DND-41 (cell line): ENCODE measurements around the gene CENPO.

Source experiments
- ATAC-seq: fragments of 200-7000 bp; cut with Tn5 transposase; 3 replicates; pipeline ENCODE4 v1.9.1; 2021; ENCODE audit warnings: low read depth; ENCODE audit not compliant: insufficient read depth
- DNase-seq: peaks from one replicate; pipeline ENCODE4 v3.0.0-alpha.2; 2020
- H2AFZ ChIP-seq: 2 replicates; pipeline ENCODE4 v1.6.0; 2012; ENCODE audit warnings: low read depth, low read length
- H3K27ac ChIP-seq: 2 replicates; pipeline ENCODE4 v1.5.1; 2012; ENCODE audit warnings: low read length, inconsistent platforms
- H3K27me3 ChIP-seq: fragments of 200-600 bp; sonication (generic); 2 replicates; pipeline ENCODE4 v1.6.0; 2012; ENCODE audit warnings: low read length, mild to moderate bottlenecking, inconsistent platforms; ENCODE audit not compliant: insufficient read depth, poor library complexity
- H3K36me3 ChIP-seq: 2 replicates; pipeline ENCODE4 v1.5.1; 2012; ENCODE audit warnings: low read length, inconsistent platforms; ENCODE audit not compliant: insufficient read depth
- H3K4me1 ChIP-seq: 2 replicates; pipeline ENCODE4 v1.5.1; 2012; ENCODE audit warnings: mild to moderate bottlenecking, low read length; ENCODE audit not compliant: insufficient read depth
- H3K4me2 ChIP-seq: 2 replicates; pipeline ENCODE4 v1.6.0; 2012; ENCODE audit warnings: mild to moderate bottlenecking, moderate library complexity, low read length, inconsistent platforms; ENCODE audit not compliant: insufficient read depth
- H3K4me3 ChIP-seq, 2 experiments: fragments of 200-600 bp in 1 of 2; shearing (Covaris generic) in 1 of 2; 2 replicates each; pipeline ENCODE4 v1.5.1; 2012 to 2016; ENCODE audit warnings: inconsistent platforms in 2 of 2, low read length in 2 of 2, mild to moderate bottlenecking in 2 of 2, low read depth in 1 of 2, moderate library complexity in 1 of 2
- H3K79me2 ChIP-seq: 2 replicates; pipeline ENCODE4 v1.6.0; 2012; ENCODE audit warnings: low read length, inconsistent platforms; ENCODE audit not compliant: insufficient read depth
- H3K9ac ChIP-seq: 2 replicates; pipeline ENCODE4 v1.6.0; 2012; ENCODE audit warnings: low read depth, mild to moderate bottlenecking, inconsistent platforms, low read length, moderate library complexity
- H3K9me3 ChIP-seq: 2 replicates; pipeline ENCODE4 v1.5.1; 2012; ENCODE audit warnings: low read length, moderate library complexity, mild to moderate bottlenecking, inconsistent platforms; ENCODE audit not compliant: insufficient read depth, severe bottlenecking
- H4K20me1 ChIP-seq: 2 replicates; pipeline ENCODE4 v1.6.0; 2012; ENCODE audit warnings: low read length; ENCODE audit not compliant: insufficient read depth
- EZH2 ChIP-seq: IDR thresholded peaks from 3 replicates; pipeline ENCODE4 v1.6.1; 2012; ENCODE audit warnings: borderline replicate concordance, low read depth, mild to moderate bottlenecking, moderate library complexity, low read length, inconsistent platforms; ENCODE audit not compliant: severe bottlenecking
- TF ChIP-seq, protein P1 (sequence below): IDR thresholded peaks from 2 replicates; pipeline ENCODE4 v1.5.1; 2012; ENCODE audit warnings: borderline replicate concordance, low read length, moderate library complexity, mild to moderate bottlenecking; ENCODE audit not compliant: poor library complexity, severe bottlenecking; ENCODE audit errors: extremely low read depth

CENPO gene

DNA sequence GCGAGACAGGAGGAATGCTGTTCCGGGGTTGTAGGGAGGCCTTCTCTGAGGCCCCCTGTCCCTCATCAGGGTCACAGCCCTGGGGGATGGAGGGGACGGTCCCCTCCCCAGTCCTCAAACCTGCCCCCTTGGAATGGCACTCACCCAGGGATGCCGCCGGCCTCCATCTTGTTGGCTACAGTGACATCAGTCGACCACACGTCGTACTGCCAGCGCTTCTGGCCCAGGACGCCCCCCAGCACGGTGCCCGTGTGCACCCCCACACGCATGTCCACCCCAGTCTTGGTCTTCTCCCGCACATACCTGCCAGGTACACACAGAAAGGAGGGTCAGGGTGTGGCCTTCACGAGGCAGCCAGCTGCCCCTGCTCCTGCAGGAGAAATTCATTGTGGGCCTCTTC, 46.5 kb downstream of the CENPO start:
- peaks cover 87% of the 10 kb centered on the region for H3K36me3 ChIP-seq
- H3K79me2 ChIP-seq = no peaks in the 10 kb centered on the region
- no peak overlapping the region for H3K4me3 ChIP-seq
- H3K9ac ChIP-seq = no peak overlapping the region
- H3K9me3 ChIP-seq = no peaks in the 10 kb centered on the region
- TF ChIP-seq, protein P1, sequence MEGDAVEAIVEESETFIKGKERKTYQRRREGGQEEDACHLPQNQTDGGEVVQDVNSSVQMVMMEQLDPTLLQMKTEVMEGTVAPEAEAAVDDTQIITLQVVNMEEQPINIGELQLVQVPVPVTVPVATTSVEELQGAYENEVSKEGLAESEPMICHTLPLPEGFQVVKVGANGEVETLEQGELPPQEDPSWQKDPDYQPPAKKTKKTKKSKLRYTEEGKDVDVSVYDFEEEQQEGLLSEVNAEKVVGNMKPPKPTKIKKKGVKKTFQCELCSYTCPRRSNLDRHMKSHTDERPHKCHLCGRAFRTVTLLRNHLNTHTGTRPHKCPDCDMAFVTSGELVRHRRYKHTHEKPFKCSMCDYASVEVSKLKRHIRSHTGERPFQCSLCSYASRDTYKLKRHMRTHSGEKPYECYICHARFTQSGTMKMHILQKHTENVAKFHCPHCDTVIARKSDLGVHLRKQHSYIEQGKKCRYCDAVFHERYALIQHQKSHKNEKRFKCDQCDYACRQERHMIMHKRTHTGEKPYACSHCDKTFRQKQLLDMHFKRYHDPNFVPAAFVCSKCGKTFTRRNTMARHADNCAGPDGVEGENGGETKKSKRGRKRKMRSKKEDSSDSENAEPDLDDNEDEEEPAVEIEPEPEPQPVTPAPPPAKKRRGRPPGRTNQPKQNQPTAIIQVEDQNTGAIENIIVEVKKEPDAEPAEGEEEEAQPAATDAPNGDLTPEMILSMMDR = no peak
- TF ChIP-seq EZH2 = no peak
- no peak overlapping the region for H2AFZ ChIP-seq
- H4K20me1 ChIP-seq = peaks cover 4% of the 10 kb centered on the region; the same call in 1 of the 2 replicates
- H3K27ac ChIP-seq = no peak overlapping the region
- no peaks in the 10 kb centered on the region for H3K4me1 ChIP-seq
- DNase-seq (no peak), ATAC-seq (no peak)
- no peak overlapping the region for H3K4me2 ChIP-seq
- H3K27me3 ChIP-seq = no peaks in the 10 kb centered on the region

DNA sequence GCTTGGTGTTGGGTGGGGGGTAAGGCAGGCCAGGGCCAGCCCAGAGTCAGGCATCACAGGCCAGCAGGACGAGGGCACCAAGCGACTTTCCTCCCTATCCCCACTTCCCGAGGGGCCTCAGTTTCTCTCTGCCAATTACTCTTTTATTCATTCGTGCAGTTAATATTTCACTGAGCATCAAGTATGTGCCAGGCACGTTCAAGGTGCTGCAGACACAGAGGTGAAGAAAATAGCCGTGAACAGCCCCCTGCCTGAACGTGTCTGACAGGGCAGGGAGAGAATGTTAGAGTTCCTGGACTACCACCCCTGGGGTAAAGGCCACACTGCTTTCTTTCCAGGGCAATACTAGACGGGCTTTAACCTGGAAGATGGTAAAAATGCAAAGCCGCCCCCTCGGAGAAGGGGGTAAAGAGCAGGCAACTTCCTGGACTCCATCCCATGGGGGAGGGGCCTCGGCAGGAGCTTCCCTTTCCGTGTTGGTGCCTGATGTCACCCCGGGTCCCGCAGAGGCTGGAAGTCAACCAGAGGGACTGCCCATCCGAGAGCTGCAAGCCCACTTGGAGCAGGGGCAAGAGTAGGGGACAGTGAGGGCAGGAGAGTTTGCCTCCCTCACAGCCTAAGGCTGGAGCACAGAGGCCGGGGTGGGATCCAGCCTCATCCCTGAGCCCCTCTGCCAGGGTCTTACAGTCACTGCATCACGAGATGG, 47.1 kb downstream of the CENPO start:
- Histone ChIP-seq H3K4me1 (no peaks in the 10 kb centered on the region), H3K9me3 (no peaks in the 10 kb centered on the region), H3K27ac (no peak overlapping the region), H3K27me3 (no peaks in the 10 kb centered on the region), H3K36me3 (peaks cover 81% of the 10 kb centered on the region), H2AFZ (no peak overlapping the region), H3K4me2 (no peak overlapping the region), H4K20me1 (peaks cover 4% of the 10 kb centered on the region; the same call in 1 of the 2 replicates), H3K79me2 (no peaks in the 10 kb centered on the region), H3K4me3 (no peak overlapping the region), H3K9ac (no peak overlapping the region)
- TF ChIP-seq, protein P1 = no peak
- no peak for TF ChIP-seq EZH2
- no peak for ATAC-seq
- no peak for DNase-seq

DNA sequence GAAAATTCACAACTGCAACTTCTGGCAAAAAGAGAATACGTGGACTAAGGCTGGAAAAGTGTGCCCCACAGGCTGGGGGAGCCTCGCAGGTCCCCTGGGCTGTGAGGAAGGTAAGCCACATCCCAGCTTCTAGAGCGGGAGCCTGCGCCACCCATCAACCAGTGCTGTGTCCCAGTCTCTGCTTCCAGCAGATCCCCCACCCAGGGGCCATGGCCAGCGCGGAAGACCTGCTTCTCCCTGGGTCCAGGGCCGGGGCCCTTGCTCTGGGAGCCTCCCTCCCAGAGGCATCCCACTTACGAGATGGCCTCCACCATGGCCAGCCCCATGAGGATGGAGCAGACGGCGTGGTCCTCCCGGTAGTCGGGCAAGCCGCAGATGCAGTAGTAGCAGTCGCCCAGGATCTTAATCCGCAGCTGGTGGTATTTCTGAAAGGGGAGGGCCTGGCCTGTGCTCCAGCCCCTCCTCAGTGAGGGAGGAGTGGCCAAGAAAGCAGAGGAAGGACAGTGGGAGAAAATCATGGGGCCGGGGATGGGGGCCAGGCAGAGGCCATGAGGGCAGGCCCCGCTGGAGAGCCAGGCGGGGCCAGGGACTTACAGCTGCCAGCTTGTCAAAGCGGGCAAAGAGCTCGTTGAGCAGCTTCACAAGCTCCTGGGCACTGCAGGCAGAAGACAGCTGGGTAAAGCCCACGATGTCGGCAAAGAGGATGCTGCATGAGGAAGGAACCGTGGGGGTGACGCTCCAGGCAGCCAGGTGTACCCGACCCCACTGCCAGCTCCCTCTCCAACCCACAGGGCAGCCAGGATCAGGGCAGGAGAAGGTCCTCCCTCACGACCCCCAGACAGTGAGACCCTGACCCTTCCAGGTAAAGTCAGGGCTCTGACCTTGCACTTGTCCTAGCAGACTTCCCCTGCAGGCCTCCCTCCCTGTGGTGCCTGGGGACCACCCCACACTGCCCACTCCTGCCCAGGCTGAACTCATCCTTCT, 48.0 kb downstream of the CENPO start:
- TF ChIP-seq, protein P1 = no peak
- no peak for TF ChIP-seq EZH2
- Histone ChIP-seq H3K4me2 (no peak overlapping the region), H3K4me1 (no peaks in the 10 kb centered on the region)

More for the DNA sequence above, 48.0 kb downstream of the CENPO start:
- DNase-seq = no peak
- peaks cover 4% of the 10 kb centered on the region; the same call in 1 of the 2 replicates for H4K20me1 ChIP-seq
- H3K4me3 ChIP-seq = no peak overlapping the region
- no peak overlapping the region for H2AFZ ChIP-seq
- no peaks in the 10 kb centered on the region for H3K79me2 ChIP-seq
- no peak overlapping the region for H3K9ac ChIP-seq
- no peaks in the 10 kb centered on the region for H3K27me3 ChIP-seq
- ATAC-seq = no peak
- H3K27ac ChIP-seq = no peak overlapping the region
- no peaks in the 10 kb centered on the region for H3K9me3 ChIP-seq
- peaks cover 74% of the 10 kb centered on the region for H3K36me3 ChIP-seq
